Measurements from ENCODE around the gene ANKRD34A.

Gene ANKRD34A

GRCh38 chr1:145990249-145990855, 26.0 kb upstream of the ANKRD34A start:
- no peak for DNase-seq

GRCh38 chr1:145988773-145989172, 24.4 kb upstream of the ANKRD34A start:
- no peak for DNase-seq

GRCh38 chr1:145987926-145988325, 23.6 kb upstream of the ANKRD34A start:
- no peak for DNase-seq

- no peak for DNase-seq
These were observed 22.2 kb upstream of the ANKRD34A start for GRCh38 chr1:145986551-145986950.

- DNase-seq, result no peak
These were observed 21.4 kb upstream of the ANKRD34A start for GRCh38 chr1:145985502-145986439.

- no peak for DNase-seq
These were observed 20.7 kb upstream of the ANKRD34A start for GRCh38 chr1:145985129-145985501.

GRCh38 chr1:145983960-145984830, 19.8 kb upstream of the ANKRD34A start:
- DNase-seq, result no peak

- DNase-seq, result no peak
These were observed 18.9 kb upstream of the ANKRD34A start for GRCh38 chr1:145983206-145983675.

- DNase-seq, result no peak
These were observed 17.8 kb upstream of the ANKRD34A start for GRCh38 chr1:145982010-145982723.

- DNase-seq, result no peak
These were observed 16.2 kb upstream of the ANKRD34A start for GRCh38 chr1:145980457-145980994.

- DNase-seq, result no peak
These were observed 15.5 kb upstream of the ANKRD34A start for GRCh38 chr1:145979746-145980456.

- DNase-seq, result peak in 3 of 4 experiments; percentile 14 to 32 (median 27)
These were observed 14.7 kb upstream of the ANKRD34A start for GRCh38 chr1:145978854-145979745.

GRCh38 chr1:145978471-145978853, 14.1 kb upstream of the ANKRD34A start:
- DNase-seq, result no peak

- DNase-seq, result peak in 3 of 4 experiments; percentile 19 to 56 (median 46)
These were observed 13.4 kb upstream of the ANKRD34A start for GRCh38 chr1:145977486-145978470.

GRCh38 chr1:145977016-145977415, 12.6 kb upstream of the ANKRD34A start:
- DNase-seq, result no peak

- no peak for DNase-seq
These were observed 10.8 kb upstream of the ANKRD34A start for GRCh38 chr1:145975216-145975615.

- no peak for DNase-seq
These were observed 10.3 kb upstream of the ANKRD34A start for GRCh38 chr1:145974721-145975120.

GRCh38 chr1:145972580-145972979, 8.2 kb upstream of the ANKRD34A start:
- DNase-seq, result no peak

- DNase-seq, result no peak
These were observed 2.9 kb upstream of the ANKRD34A start for GRCh38 chr1:145967288-145967687.

All from activated naive CD4-positive, alpha-beta T cell (primary cell).